ENCODE results near the gene GPS1.

GRCh38 chr17:82018152-82018988 lies 33.3 kb upstream of the GPS1 start:
- TF ChIP-seq CTCF (IDR thresholded peaks at IDR 0.05), result no peak
- TF ChIP-seq POLR2A (IDR thresholded peaks at IDR 0.05), result no peak
- no peak for TF ChIP-seq POLR2AphosphoS5 (IDR thresholded peaks at IDR 0.05)
